OCI-LY3 (cell line): Measurements from ENCODE around the gene CDX1.

ENCODE experiments used
- EZH2phosphoT487 ChIP-seq: fragments of 200-600 bp; shearing (Covaris generic); IDR thresholded peaks from 2 replicates; pipeline ENCODE4 v1.6.1; 2018; ENCODE audit warnings: antibody characterized with exemption, mixed run types, low read depth
- TF ChIP-seq, protein P1 (sequence below): fragments of 200-600, 300-600 bp; sonication (generic); IDR thresholded peaks from 2 replicates; pipeline ENCODE4 v1.5.1; 2014; ENCODE audit warnings: antibody characterized with exemption, low read length, low read depth

- TF ChIP-seq, protein P1, sequence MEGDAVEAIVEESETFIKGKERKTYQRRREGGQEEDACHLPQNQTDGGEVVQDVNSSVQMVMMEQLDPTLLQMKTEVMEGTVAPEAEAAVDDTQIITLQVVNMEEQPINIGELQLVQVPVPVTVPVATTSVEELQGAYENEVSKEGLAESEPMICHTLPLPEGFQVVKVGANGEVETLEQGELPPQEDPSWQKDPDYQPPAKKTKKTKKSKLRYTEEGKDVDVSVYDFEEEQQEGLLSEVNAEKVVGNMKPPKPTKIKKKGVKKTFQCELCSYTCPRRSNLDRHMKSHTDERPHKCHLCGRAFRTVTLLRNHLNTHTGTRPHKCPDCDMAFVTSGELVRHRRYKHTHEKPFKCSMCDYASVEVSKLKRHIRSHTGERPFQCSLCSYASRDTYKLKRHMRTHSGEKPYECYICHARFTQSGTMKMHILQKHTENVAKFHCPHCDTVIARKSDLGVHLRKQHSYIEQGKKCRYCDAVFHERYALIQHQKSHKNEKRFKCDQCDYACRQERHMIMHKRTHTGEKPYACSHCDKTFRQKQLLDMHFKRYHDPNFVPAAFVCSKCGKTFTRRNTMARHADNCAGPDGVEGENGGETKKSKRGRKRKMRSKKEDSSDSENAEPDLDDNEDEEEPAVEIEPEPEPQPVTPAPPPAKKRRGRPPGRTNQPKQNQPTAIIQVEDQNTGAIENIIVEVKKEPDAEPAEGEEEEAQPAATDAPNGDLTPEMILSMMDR, result no peak
- TF ChIP-seq EZH2phosphoT487, result no peak
Measured at GRCh38 chr5:150135557-150136304, 30.8 kb upstream of the CDX1 start.
